Measurements from ENCODE around the gene DCST1. TPM values are rescaled to one million over a fixed set of nuclear protein-coding genes. Genes with fewer than 3 reads are reported as not detected.

DCST1 gene
- total RNA-seq, 1 experiment from 2014 or later = 0.15 TPM

- Mint-ChIP-seq H3K27ac (no peak overlapping the region), H3K9me3 (no peaks in the 10 kb centered on the region), H3K4me3 (0 out of 2 replicates have a peak overlapping the region, but pooled peaks have one; percentile 95), H3K4me1 (peaks cover 38% of the 10 kb centered on the region), H3K36me3 (no peaks in the 10 kb centered on the region), H3K27me3 (ENCODE audit: low read depth) (peaks cover 34% of the 10 kb centered on the region)
- TF ChIP-seq SMAD3 (CRISPR knock-in tag; IDR thresholded peaks at IDR 0.05; ENCODE audit: borderline replicate concordance) (no peak), JAZF1 (CRISPR knock-in tag; IDR thresholded peaks at IDR 0.05) (no peak), OVOL2 (CRISPR knock-in tag; IDR thresholded peaks at IDR 0.05; ENCODE audit: borderline replicate concordance) (no peak), ATF3 (CRISPR knock-in tag; conservative IDR thresholded peaks at IDR 0.05) (no peak), HMGXB4 (CRISPR knock-in tag; IDR thresholded peaks at IDR 0.05) (no peak)
- POLR2A ChIA-PET = no interaction called here
- CTCF ChIA-PET = interaction anchor here (1.0 to 3.1 kb wide), 19 partner anchors 8 to 217 kb away, joined by 3 to 156 read pairs (median 23); partner anchors contain the start of genes ADAM15, CKS1B, DPM3 and EFNA4
- DNase-seq (ENCODE audit: low spot score) = peak; percentile 50
- ATAC-seq = no peak
Observed at GRCh38 chr1:155086856-155087535, 53.4 kb downstream of the DCST1 start.

- no peak overlapping the region for H3K27ac Mint-ChIP-seq
- H3K36me3 Mint-ChIP-seq = no peaks in the 10 kb centered on the region
- POLR2A ChIA-PET = interaction anchor here (0.5 to 1.6 kb wide), 11 partner anchors 9 to 120 kb away, joined by 3 to 9 read pairs (median 5); partner anchors contain the start of genes KRTCAP2, SHC1 and SLC50A1
- TF ChIP-seq TCF7 (CRISPR knock-in tag; IDR thresholded peaks at IDR 0.05; ENCODE audit: low read depth) (no peak), JUN (CRISPR knock-in tag; IDR thresholded peaks at IDR 0.05) (no peak), CREM (CRISPR knock-in tag; IDR thresholded peaks at IDR 0.05) (no peak), PREB (CRISPR knock-in tag; IDR thresholded peaks at IDR 0.05; ENCODE audit: borderline replicate concordance) (no peak), CTCF (IDR thresholded peaks at IDR 0.05) (peak; percentile 99), HMGXB4 (CRISPR knock-in tag; IDR thresholded peaks at IDR 0.05) (no peak), ESRRA (CRISPR knock-in tag; IDR thresholded peaks at IDR 0.05; ENCODE audit: borderline replicate concordance) (no peak), ZNF671 (CRISPR knock-in tag; IDR thresholded peaks at IDR 0.05) (no peak), ZBTB43 (CRISPR knock-in tag; IDR thresholded peaks at IDR 0.05) (no peak), KAT7 (CRISPR knock-in tag; IDR thresholded peaks at IDR 0.05; ENCODE audit: borderline replicate concordance) (no peak), ATF1 (CRISPR knock-in tag; IDR thresholded peaks at IDR 0.05) (no peak), CDX4 (CRISPR knock-in tag; IDR thresholded peaks at IDR 0.05; ENCODE audit: borderline replicate concordance) (no peak), ARID4B (CRISPR knock-in tag; IDR thresholded peaks at IDR 0.05; ENCODE audit: borderline replicate concordance) (peak; percentile 45; the same call in 1 of the 2 replicates)
Observed at GRCh38 chr1:155091071-155092051, 57.7 kb downstream of the DCST1 start.

More at GRCh38 chr1:155091071-155092051, 57.7 kb downstream of the DCST1 start:
- no peaks in the 10 kb centered on the region for H3K9me3 Mint-ChIP-seq
- H3K27me3 Mint-ChIP-seq (ENCODE audit: low read depth) = peaks cover 12% of the 10 kb centered on the region
- peaks cover 28% of the 10 kb centered on the region for H3K4me1 Mint-ChIP-seq
- CTCF ChIA-PET = interaction anchor here (0.5 to 6.8 kb wide), 58 partner anchors 9 to 571 kb away, joined by 3 to 605 read pairs (median 6); partner anchors contain the start of genes ADAM15, CLK2, DPM3 and EFNA1
- ATAC-seq (peak; percentile 80), DNase-seq (ENCODE audit: low spot score) (peak; percentile 94)
- H3K4me3 Mint-ChIP-seq = peak overlapping the region; percentile 32
